Vagina (tissue), 2 donors: ENCODE results near the gene PRAMEF9. TPM values are rescaled to one million over a fixed set of nuclear protein-coding genes. Genes with fewer than 3 reads are reported as not detected.

ENCODE experiments used
- DNase-seq, 2 donors: peaks; one replicate each; pipeline ENCODE4 v3.0.0-alpha.2; 2017; ENCODE audit errors: extremely low spot score in 2 of 2
- H3K27ac ChIP-seq: fragments of 200-600 bp; sonication (generic); one replicate; pipeline ENCODE4 v1.5.1; 2019
- H3K27me3 ChIP-seq: fragments of 200-600 bp; sonication (generic); one replicate; pipeline ENCODE4 v1.5.1; 2019
- H3K36me3 ChIP-seq, 2 donors: fragments of 200-600 bp; sonication (generic); one replicate each; pipeline ENCODE4 v1.5.1; 2017 to 2019
- H3K4me1 ChIP-seq: fragments of 200-600 bp; sonication (generic); one replicate; pipeline ENCODE4 v1.5.1; 2019
- H3K4me3 ChIP-seq, 2 donors: fragments of 200-600 bp; sonication (generic); 1 replicate in 1 of 2; 2 replicates in 1 of 2; pipeline ENCODE4 v1.5.1; 2016 to 2019
- H3K9me3 ChIP-seq: fragments of 200-600 bp; sonication (generic); one replicate; pipeline ENCODE4 v1.5.1; 2019
- CTCF ChIP-seq, 3 experiments: fragments of 450-650 bp in 2 of 3; fragments of 200-600 bp in 1 of 3; sonication (generic) in 1 of 3; IDR thresholded peaks; one replicate each; pipeline ENCODE4 v1.5.1; 2017 to 2019; ENCODE audit warnings: antibody characterized with exemption in 3 of 3, mild to moderate bottlenecking in 2 of 3, moderate library complexity in 2 of 3
- POLR2A ChIP-seq, 2 donors: fragments of 450-650 bp; IDR thresholded peaks; one replicate each; pipeline ENCODE4 v1.6.1; 2017; ENCODE audit warnings: antibody characterized with exemption in 2 of 2, mild to moderate bottlenecking in 2 of 2, moderate library complexity in 2 of 2
- POLR2AphosphoS5 ChIP-seq, 2 donors: sonication (generic); formaldehyde crosslinking; IDR thresholded peaks; one replicate each; pipeline ENCODE4 v1.9.0; 2017; ENCODE audit warnings: antibody characterized with exemption in 2 of 2, mild to moderate bottlenecking in 2 of 2, low read depth in 1 of 2; ENCODE audit not compliant: insufficient read depth in 1 of 2
- intact Hi-C: fragments of 100-400 bp; cut with DNase I; formaldehyde crosslinking; loops from one replicate; pipeline ENCODE4 v1.15.1; 2023
- total RNA-seq: library from RNA; depleted of rRNA; stranded (reverse); fragments of >200 nt; gene quantifications from one replicate; pipeline ENCODE4 v1.2.3, GENCODE V29; 2016

The PRAMEF9 gene
- total RNA-seq, 1 donor from 2014 or later = not detected

GRCh38 chr1:13228343-13228781 is 56.7 kb downstream of the PRAMEF9 start:
- no peak for TF ChIP-seq POLR2AphosphoS5 (IDR thresholded peaks at IDR 0.05; ENCODE audit: insufficient read depth in 1 of 2, low read depth in 1 of 2)
- no peak for TF ChIP-seq CTCF (IDR thresholded peaks at IDR 0.05)
- no peak for TF ChIP-seq POLR2A (IDR thresholded peaks at IDR 0.05)
- no peaks in the 10 kb centered on the region for H3K27me3 ChIP-seq
- intact Hi-C loops = no loop called here
- no peak overlapping the region for H3K4me3 ChIP-seq
- no peak overlapping the region for H3K27ac ChIP-seq
- no peaks in the 10 kb centered on the region for H3K4me1 ChIP-seq
- no peaks in the 10 kb centered on the region for H3K36me3 ChIP-seq
- no peaks in the 10 kb centered on the region for H3K9me3 ChIP-seq
- no peak for DNase-seq

Other genes with a start within 250 kb of the PRAMEF9 start
- not detected for gene PRAMEF6, start 224.3 kb upstream of the PRAMEF9 start, total RNA-seq
- gene PRAMEF27, start 115.3 kb upstream of the PRAMEF9 start, total RNA-seq = not detected
- not detected for gene HNRNPCL3, start 111.1 kb upstream of the PRAMEF9 start, total RNA-seq
- not detected for gene PRAMEF25, start 101.1 kb upstream of the PRAMEF9 start, total RNA-seq
- gene HNRNPCL2, start 55.0 kb upstream of the PRAMEF9 start, total RNA-seq = not detected
- not detected for gene PRAMEF26, start 15.8 kb upstream of the PRAMEF9 start, total RNA-seq
- gene HNRNPCL4, start 6.2 kb upstream of the PRAMEF9 start, total RNA-seq = not detected
- gene PRAMEF13, start 29.6 kb downstream of the PRAMEF9 start, total RNA-seq = not detected
- not detected for gene PRAMEF18, start 54.3 kb downstream of the PRAMEF9 start, total RNA-seq
- not detected for gene PRAMEF5, start 82.3 kb downstream of the PRAMEF9 start, total RNA-seq
- not detected for gene PRAMEF8, start 113.3 kb downstream of the PRAMEF9 start, total RNA-seq
- gene PRAMEF33, start 131.7 kb downstream of the PRAMEF9 start, total RNA-seq = not detected
- gene PRAMEF15, start 143.7 kb downstream of the PRAMEF9 start, total RNA-seq = not detected
- gene PRAMEF14, start 175.3 kb downstream of the PRAMEF9 start, total RNA-seq = not detected
- not detected for gene PRAMEF19, start 200.1 kb downstream of the PRAMEF9 start, total RNA-seq
- gene PRAMEF17, start 217.8 kb downstream of the PRAMEF9 start, total RNA-seq = not detected
- not detected for gene PRAMEF20, start 238.6 kb downstream of the PRAMEF9 start, total RNA-seq